ENCODE data around the gene FNTB. TPM values are rescaled to one million over a fixed set of nuclear protein-coding genes. Genes with fewer than 3 reads are reported as not detected.

FNTB gene
- total RNA-seq, 1 experiment from 2014 or later, result 26.7 TPM

- Histone ChIP-seq H3K9me2 (ENCODE audit: insufficient read depth) (no peaks in the 10 kb centered on the region), H3K4me3 (replicated peaks in 1 of 2; ENCODE audit: low read depth in 1 of 2, low read length in 2 of 2) (no peak overlapping the region), H3K9ac (ENCODE audit: low read length) (no peak overlapping the region), H3K27ac (ENCODE audit: low read depth, low read length) (no peak overlapping the region), H3K4me1 (ENCODE audit: control insufficient read depth in 1 of 2, insufficient read depth in 2 of 2, low read length in 2 of 2) (no peaks in the 10 kb centered on the region), H3K79me2 (ENCODE audit: insufficient read depth, low read length) (no peaks in the 10 kb centered on the region), H3K4me2 (ENCODE audit: low read length) (no peak overlapping the region), H2AFZ (ENCODE audit: low read depth, low read length, poor library complexity, severe bottlenecking) (no peak overlapping the region), H3K36me3 (ENCODE audit: control insufficient read depth in 1 of 2, insufficient read depth in 2 of 2, low read length in 2 of 2) (peaks cover 8 to 13% of the 10 kb centered on the region in 2 experiments; a peak in 3 of 4 replicates), H3K9me3 (ENCODE audit: control insufficient read depth in 1 of 2, insufficient read depth in 1 of 2, low read depth in 1 of 2, low read length in 2 of 2) (no peaks in the 10 kb centered on the region), H4K20me1 (ENCODE audit: insufficient read depth) (no peaks in the 10 kb centered on the region), H3K27me3 (ENCODE audit: insufficient read depth, low read length) (no peaks in the 10 kb centered on the region)
- TF ChIP-seq ZBTB33 (IDR thresholded peaks at IDR 0.05; ENCODE audit: extremely low read depth, insufficient replicate concordance, low read length), result no peak
- TF ChIP-seq EZH2 (IDR thresholded peaks at IDR 0.05), result no peak
- no peak for TF ChIP-seq SP1 (IDR thresholded peaks at IDR 0.05; ENCODE audit: low read depth)
- no peak for TF ChIP-seq ATF3 (IDR thresholded peaks at IDR 0.05)
- no peak for TF ChIP-seq YY1 (IDR thresholded peaks at IDR 0.05; ENCODE audit: extremely low read depth, insufficient replicate concordance, low read depth, low read length)
- no peak for TF ChIP-seq ELF1 (IDR thresholded peaks at IDR 0.05; ENCODE audit: borderline replicate concordance, low read depth)
- TF ChIP-seq POLR2AphosphoS5 (IDR thresholded peaks at IDR 0.05; ENCODE audit: low read depth, low read length), result no peak
- TF ChIP-seq CEBPB (IDR thresholded peaks at IDR 0.05; ENCODE audit: low read depth), result no peak
- no peak for TF ChIP-seq RAD21 (IDR thresholded peaks at IDR 0.05; ENCODE audit: low read depth)
- ChIA-PET RAD21 (ENCODE audit: low non-redundant PET in 1 of 2, low total read pairs in 2 of 2, uncharacterized antibody in 2 of 2, unreplicated experiment in 2 of 2) (no interaction called here), POLR2A (no interaction called here), CTCF (no interaction called here)
- BruUV-seq (replicated peaks), result no TSS peak
- ATAC-seq (no peak), DNase-seq (ENCODE audit: low read depth, low spot score) (no peak)
- intact Hi-C loops (cut with micrococcal nuclease), result no loop called here
These were observed 86.2 kb downstream of the FNTB start for GRCh38 chr14:65072937-65073336.
